ENCODE data around the gene HLA-DOA. TPM values are rescaled to one million over a fixed set of nuclear protein-coding genes. Genes with fewer than 3 reads are reported as not detected.
A peak's percentile ranks its signal among the peaks of the same experiment; 100 is the strongest.

Gene HLA-DOA
- total RNA-seq, 1 experiment from 2014 or later = 13.6 TPM

DNA sequence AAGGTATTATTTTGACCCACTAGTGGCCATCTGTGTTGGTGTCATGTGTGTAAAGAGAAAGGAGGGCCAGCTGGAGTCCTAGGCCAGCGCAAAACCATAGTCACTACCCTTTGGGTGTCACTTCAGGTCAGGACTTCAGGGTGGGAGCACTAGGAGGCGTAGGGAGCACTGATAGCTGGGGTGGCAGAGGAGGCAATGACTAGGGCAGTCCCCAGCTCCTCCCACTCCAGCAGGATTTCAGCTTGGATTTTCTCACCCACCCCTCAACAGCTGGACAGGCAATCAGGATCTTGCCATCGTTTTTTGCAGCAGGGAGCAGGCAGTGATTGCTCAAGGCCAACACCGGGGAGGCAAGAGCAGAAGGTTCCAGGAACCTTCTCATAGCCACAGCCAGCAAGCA lies 4.2 kb upstream of the HLA-DOA start:
- H3K27ac Mint-ChIP-seq = no peak overlapping the region
- POLR2A ChIA-PET = interaction anchor here (0.7 kb wide), 1 partner anchor 42 kb away, joined by 3 read pairs; no protein-coding TSS in a partner anchor
- no peaks in the 10 kb centered on the region for H3K36me3 Mint-ChIP-seq
- H3K4me1 Mint-ChIP-seq = peaks cover 52% of the 10 kb centered on the region
- CTCF ChIA-PET = interaction anchor here (1.4 to 6.0 kb wide), 6 partner anchors 29 to 159 kb away, joined by 5 to 68 read pairs (median 8); no protein-coding TSS in a partner anchor
- TF ChIP-seq ZNF138 (CRISPR knock-in tag; conservative IDR thresholded peaks at IDR 0.05) = no peak
- TF ChIP-seq ZNF263 (CRISPR knock-in tag; IDR thresholded peaks at IDR 0.05; ENCODE audit: low read depth) = peak; percentile 85; the same call in 1 of the 2 replicates
- TF ChIP-seq CBFB (CRISPR knock-in tag; IDR thresholded peaks at IDR 0.05; ENCODE audit: low read depth) = no peak
- ATAC-seq (no peak), DNase-seq (ENCODE audit: low spot score) (no peak)
- no peak overlapping the region for H3K4me3 Mint-ChIP-seq
- H3K27me3 Mint-ChIP-seq (ENCODE audit: low read depth) = no peaks in the 10 kb centered on the region
- H3K9me3 Mint-ChIP-seq = no peaks in the 10 kb centered on the region

GRCh38 chr6:33010356-33010755 lies 965 bp upstream of the HLA-DOA start:
- ATAC-seq (no peak), DNase-seq (ENCODE audit: low spot score) (no peak)
- H3K27ac Mint-ChIP-seq = no peak overlapping the region
- CTCF ChIA-PET = interaction anchor here (1.0 to 2.6 kb wide), 8 partner anchors 26 to 182 kb away, joined by 3 to 12 read pairs (median 5); partner anchors contain the start of genes COL11A2, HLA-DPB1 and TAP2
- peaks cover 41% of the 10 kb centered on the region for H3K4me1 Mint-ChIP-seq
- H3K9me3 Mint-ChIP-seq = no peaks in the 10 kb centered on the region
- H3K27me3 Mint-ChIP-seq (ENCODE audit: low read depth) = no peaks in the 10 kb centered on the region; the same call in 1 of the 2 replicates
- peak overlapping the region; percentile 33; the same call in 1 of the 2 replicates for H3K4me3 Mint-ChIP-seq
- TF ChIP-seq TEAD4 (CRISPR knock-in tag; IDR thresholded peaks at IDR 0.05) (no peak), JUN (CRISPR knock-in tag; IDR thresholded peaks at IDR 0.05) (no peak), ZBTB21 (CRISPR knock-in tag; IDR thresholded peaks at IDR 0.05; ENCODE audit: borderline replicate concordance) (no peak), ZNF138 (CRISPR knock-in tag; conservative IDR thresholded peaks at IDR 0.05) (no peak), ZNF671 (CRISPR knock-in tag; IDR thresholded peaks at IDR 0.05) (no peak), PRRX2 (CRISPR knock-in tag; IDR thresholded peaks at IDR 0.05) (no peak), MXD4 (CRISPR knock-in tag; IDR thresholded peaks at IDR 0.05; ENCODE audit: borderline replicate concordance) (no peak), ZNF317 (CRISPR knock-in tag; IDR thresholded peaks at IDR 0.05; ENCODE audit: borderline replicate concordance, low read depth) (no peak), IRF2 (CRISPR knock-in tag; IDR thresholded peaks at IDR 0.05; ENCODE audit: borderline replicate concordance, low read depth) (no peak), NR3C1 (CRISPR knock-in tag; conservative IDR thresholded peaks at IDR 0.05; ENCODE audit: low read depth) (no peak), FOXP4 (CRISPR knock-in tag; IDR thresholded peaks at IDR 0.05) (no peak), ZBTB43 (CRISPR knock-in tag; IDR thresholded peaks at IDR 0.05) (no peak), RELA (CRISPR knock-in tag; IDR thresholded peaks at IDR 0.05; ENCODE audit: borderline replicate concordance) (no peak), ETV6 (CRISPR knock-in tag; IDR thresholded peaks at IDR 0.05) (no peak)
- TF ChIP-seq, protein P1, sequence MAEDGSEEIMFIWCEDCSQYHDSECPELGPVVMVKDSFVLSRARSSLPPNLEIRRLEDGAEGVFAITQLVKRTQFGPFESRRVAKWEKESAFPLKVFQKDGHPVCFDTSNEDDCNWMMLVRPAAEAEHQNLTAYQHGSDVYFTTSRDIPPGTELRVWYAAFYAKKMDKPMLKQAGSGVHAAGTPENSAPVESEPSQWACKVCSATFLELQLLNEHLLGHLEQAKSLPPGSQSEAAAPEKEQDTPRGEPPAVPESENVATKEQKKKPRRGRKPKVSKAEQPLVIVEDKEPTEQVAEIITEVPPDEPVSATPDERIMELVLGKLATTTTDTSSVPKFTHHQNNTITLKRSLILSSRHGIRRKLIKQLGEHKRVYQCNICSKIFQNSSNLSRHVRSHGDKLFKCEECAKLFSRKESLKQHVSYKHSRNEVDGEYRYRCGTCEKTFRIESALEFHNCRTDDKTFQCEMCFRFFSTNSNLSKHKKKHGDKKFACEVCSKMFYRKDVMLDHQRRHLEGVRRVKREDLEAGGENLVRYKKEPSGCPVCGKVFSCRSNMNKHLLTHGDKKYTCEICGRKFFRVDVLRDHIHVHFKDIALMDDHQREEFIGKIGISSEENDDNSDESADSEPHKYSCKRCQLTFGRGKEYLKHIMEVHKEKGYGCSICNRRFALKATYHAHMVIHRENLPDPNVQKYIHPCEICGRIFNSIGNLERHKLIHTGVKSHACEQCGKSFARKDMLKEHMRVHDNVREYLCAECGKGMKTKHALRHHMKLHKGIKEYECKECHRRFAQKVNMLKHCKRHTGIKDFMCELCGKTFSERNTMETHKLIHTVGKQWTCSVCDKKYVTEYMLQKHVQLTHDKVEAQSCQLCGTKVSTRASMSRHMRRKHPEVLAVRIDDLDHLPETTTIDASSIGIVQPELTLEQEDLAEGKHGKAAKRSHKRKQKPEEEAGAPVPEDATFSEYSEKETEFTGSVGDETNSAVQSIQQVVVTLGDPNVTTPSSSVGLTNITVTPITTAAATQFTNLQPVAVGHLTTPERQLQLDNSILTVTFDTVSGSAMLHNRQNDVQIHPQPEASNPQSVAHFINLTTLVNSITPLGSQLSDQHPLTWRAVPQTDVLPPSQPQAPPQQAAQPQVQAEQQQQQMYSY (CRISPR knock-in tag; IDR thresholded peaks at IDR 0.05) = no peak
- TF ChIP-seq, protein P2, sequence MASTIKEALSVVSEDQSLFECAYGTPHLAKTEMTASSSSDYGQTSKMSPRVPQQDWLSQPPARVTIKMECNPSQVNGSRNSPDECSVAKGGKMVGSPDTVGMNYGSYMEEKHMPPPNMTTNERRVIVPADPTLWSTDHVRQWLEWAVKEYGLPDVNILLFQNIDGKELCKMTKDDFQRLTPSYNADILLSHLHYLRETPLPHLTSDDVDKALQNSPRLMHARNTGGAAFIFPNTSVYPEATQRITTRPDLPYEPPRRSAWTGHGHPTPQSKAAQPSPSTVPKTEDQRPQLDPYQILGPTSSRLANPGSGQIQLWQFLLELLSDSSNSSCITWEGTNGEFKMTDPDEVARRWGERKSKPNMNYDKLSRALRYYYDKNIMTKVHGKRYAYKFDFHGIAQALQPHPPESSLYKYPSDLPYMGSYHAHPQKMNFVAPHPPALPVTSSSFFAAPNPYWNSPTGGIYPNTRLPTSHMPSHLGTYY (CRISPR knock-in tag; IDR thresholded peaks at IDR 0.05) = no peak
- H3K36me3 Mint-ChIP-seq = peaks cover 15% of the 10 kb centered on the region
- POLR2A ChIA-PET = interaction anchor here (0.6 to 0.7 kb wide), 2 partner anchors 10 to 113 kb away, joined by 3 read pairs; no protein-coding TSS in a partner anchor

Measured in WTC11 (cell line).